C4-2B (cell line): ENCODE results near the gene MAP1LC3B.

Source experiments
- CTCF ChIP-seq: fragments of 450-650 bp; conservative IDR thresholded peaks from 2 replicates; pipeline ENCODE4 v1.5.1; 2017; ENCODE audit warnings: mild to moderate bottlenecking
- ZFX ChIP-seq: fragments of 450-650 bp; IDR thresholded peaks from 2 replicates; pipeline ENCODE4 v1.6.1; 2017

GRCh38 chr16:87418644-87419043, 26.5 kb downstream of the MAP1LC3B start:
- TF ChIP-seq CTCF (no peak), ZFX (no peak)
